Prostate gland (tissue), 2 donors: ENCODE results near the gene TMEM117.

Experiments
- CTCF ChIP-seq, 4 experiments: fragments of 200-600 bp in 2 of 4; fragments of 450-650 bp in 2 of 4; sonication (generic) in 2 of 4; IDR thresholded peaks; 1 replicate in 3 of 4; 2 replicates in 1 of 4; pipeline ENCODE4 v1.5.1; 2016 to 2019; ENCODE audit warnings: antibody characterized with exemption in 4 of 4, mild to moderate bottlenecking in 2 of 4, moderate library complexity in 2 of 4
- POLR2A ChIP-seq: fragments of 450-650 bp; IDR thresholded peaks from one replicate; pipeline ENCODE4 v1.6.1; 2016; ENCODE audit warnings: antibody characterized with exemption, mild to moderate bottlenecking
- POLR2AphosphoS5 ChIP-seq: sonication (generic); formaldehyde crosslinking; IDR thresholded peaks from one replicate; pipeline ENCODE4 v1.6.1; 2017; ENCODE audit warnings: antibody characterized with exemption

GRCh38 chr12:43965899-43966298, 130.0 kb downstream of the TMEM117 start:
- TF ChIP-seq CTCF (IDR thresholded peaks at IDR 0.05), result no peak
- no peak for TF ChIP-seq POLR2AphosphoS5
- no peak for TF ChIP-seq POLR2A
